HCT116 (cell line): ENCODE results near the gene TFB2M. TPM values are rescaled to one million over a fixed set of nuclear protein-coding genes. Genes with fewer than 3 reads are reported as not detected.

Experiments used
- ATAC-seq: fragments of 200-7000 bp; cut with Tn5 transposase; 2 replicates; pipeline ENCODE4 v1.9.1; 2020; ENCODE audit warnings: mild to moderate bottlenecking, moderate library complexity
- BruUV-seq: library from RNA; stranded (reverse); fragments of 400-500 nt; replicated peaks from 2 replicates; lab custom pipeline; 2021; lab: Mats Ljungman, UMichigan
- CTCF ChIA-PET: fragments of 300-600 bp; sonication (Branson Sonifier 250); formaldehyde crosslinking; loops from one replicate; lab custom pipeline; 2021; ENCODE audit warnings: antibody characterized with exemption; lab: Charles Lee
- POLR2A ChIA-PET: fragments of 300-600, 350-600 bp; sonication (Branson Sonifier 250); formaldehyde crosslinking; loops from one replicate; lab custom pipeline; 2021; ENCODE audit warnings: antibody characterized with exemption; lab: Charles Lee
- RAD21 ChIA-PET, 2 experiments: fragments of 300-600 bp; sonication (Branson Sonifier 250); formaldehyde crosslinking; loops; one replicate each; lab custom pipeline; 2023; ENCODE audit warnings: low total read pairs in 2 of 2; ENCODE audit not compliant: uncharacterized antibody in 2 of 2, unreplicated experiment in 2 of 2, low non-redundant PET in 1 of 2; lab: Charles Lee
- DNase-seq: peaks from one replicate; pipeline ENCODE4 v3.0.0-alpha.2; 2010; ENCODE audit warnings: low read depth, low spot score
- H2AFZ ChIP-seq: fragments of 200-600 bp; shearing (Covaris generic), sonication (generic); 2 replicates; pipeline ENCODE4 v1.6.1; 2017; ENCODE audit warnings: low read depth, mixed run types, mixed read lengths, antibody characterized with exemption, low read length; ENCODE audit not compliant: poor library complexity, severe bottlenecking
- H3K27ac ChIP-seq: 2 replicates; pipeline ENCODE4 v1.5.1; 2012; ENCODE audit warnings: low read depth, low read length
- H3K27me3 ChIP-seq: fragments of 200-600 bp; sonication (generic); 2 replicates; pipeline ENCODE4 v1.6.1; 2016; ENCODE audit warnings: mixed run types, low read length, mixed read lengths; ENCODE audit not compliant: insufficient read depth
- H3K36me3 ChIP-seq, 2 experiments: fragments of 200-500 bp in 1 of 2; fragments of 200-600 bp in 1 of 2; sonication (Bioruptor generic) in 1 of 2; sonication (generic) in 1 of 2; 2 replicates each; pipeline versions ENCODE4 v1.5.1 to v1.6.1; 2014 to 2016; ENCODE audit warnings: low read length in 2 of 2, inconsistent platforms in 1 of 2, mixed read lengths in 1 of 2, mixed run types in 1 of 2; ENCODE audit not compliant: insufficient read depth in 2 of 2, control insufficient read depth in 1 of 2
- H3K4me1 ChIP-seq, 2 experiments: fragments of 200-600 bp in 1 of 2; sonication (generic) in 1 of 2; 2 replicates each; pipeline versions ENCODE4 v1.5.1 to v1.6.1; 2012 to 2017; ENCODE audit warnings: low read length in 2 of 2, inconsistent platforms in 1 of 2, mild to moderate bottlenecking in 1 of 2, mixed read lengths in 1 of 2, mixed run types in 1 of 2, moderate library complexity in 1 of 2; ENCODE audit not compliant: insufficient read depth in 2 of 2, control insufficient read depth in 1 of 2
- H3K4me2 ChIP-seq: fragments of 200-600 bp; sonication (generic); 2 replicates; pipeline ENCODE4 v1.6.1; 2017; ENCODE audit warnings: mixed run types, low read length, mixed read lengths
- H3K4me3 ChIP-seq, 2 experiments: fragments of 200-600 bp in 1 of 2; sonication (generic) in 1 of 2; replicated peaks in 1 of 2; 2 replicates each; pipeline ENCODE4 v1.5.1; 2011 to 2016; ENCODE audit warnings: low read length in 2 of 2, control low read depth in 1 of 2, low read depth in 1 of 2, mild to moderate bottlenecking in 1 of 2, mixed read lengths in 1 of 2, mixed run types in 1 of 2
- H3K79me2 ChIP-seq: fragments of 200-600 bp; sonication (generic); 2 replicates; pipeline ENCODE4 v1.6.1; 2017; ENCODE audit warnings: mild to moderate bottlenecking, mixed run types, low read length, moderate library complexity, mixed read lengths; ENCODE audit not compliant: insufficient read depth
- H3K9ac ChIP-seq: fragments of 200-600 bp; sonication (generic); 2 replicates; pipeline ENCODE4 v1.6.1; 2016; ENCODE audit warnings: low read length, mixed read lengths
- H3K9me2 ChIP-seq: fragments of 200-600 bp; sonication (generic), shearing (Covaris generic); 2 replicates; pipeline ENCODE4 v1.6.1; 2017; ENCODE audit warnings: mixed run types, mild to moderate bottlenecking, moderate library complexity; ENCODE audit not compliant: insufficient read depth
- H3K9me3 ChIP-seq, 2 experiments: fragments of 200-500 bp in 1 of 2; fragments of 200-600 bp in 1 of 2; sonication (Bioruptor generic) in 1 of 2; sonication (generic) in 1 of 2; 2 replicates each; pipeline ENCODE4 v1.6.1; 2014 to 2017; ENCODE audit warnings: low read length in 2 of 2, mixed read lengths in 2 of 2, inconsistent platforms in 1 of 2, low read depth in 1 of 2, mild to moderate bottlenecking in 1 of 2, mixed run types in 1 of 2, moderate library complexity in 1 of 2; ENCODE audit not compliant: control insufficient read depth in 1 of 2, insufficient read depth in 1 of 2
- H4K20me1 ChIP-seq: fragments of 200-600 bp; sonication (generic), shearing (Covaris generic); 2 replicates; pipeline ENCODE4 v1.6.1; 2017; ENCODE audit warnings: mixed run types, mild to moderate bottlenecking, moderate library complexity; ENCODE audit not compliant: insufficient read depth
- CBX3 ChIP-seq: IDR thresholded peaks from 2 replicates; pipeline ENCODE4 v1.6.1; 2012; ENCODE audit warnings: low read depth
- CEBPB ChIP-seq: IDR thresholded peaks from 2 replicates; pipeline ENCODE4 v1.6.1; 2012; ENCODE audit warnings: low read depth
- EGR1 ChIP-seq: IDR thresholded peaks from 2 replicates; pipeline ENCODE4 v1.6.1; 2012; ENCODE audit warnings: low read depth
- EZH2 ChIP-seq: fragments of 200-600 bp; sonication (generic); IDR thresholded peaks from 2 replicates; pipeline ENCODE4 v1.6.1; 2017; ENCODE audit warnings: antibody characterized with exemption, mixed run types
- EZH2phosphoT487 ChIP-seq: fragments of 200-600 bp; IDR thresholded peaks from 2 replicates; pipeline ENCODE4 v1.6.1; 2018; ENCODE audit warnings: antibody characterized with exemption, borderline replicate concordance
- FOSL1 ChIP-seq: IDR thresholded peaks from 2 replicates; pipeline ENCODE4 v1.6.1; 2012; ENCODE audit warnings: low read depth
- POLR2A ChIP-seq: IDR thresholded peaks from 2 replicates; pipeline ENCODE4 v1.7.0; 2011; ENCODE audit warnings: borderline replicate concordance; ENCODE audit not compliant: insufficient read depth, insufficient read length; ENCODE audit errors: extremely low read depth
- SIN3A ChIP-seq: IDR thresholded peaks from 2 replicates; pipeline ENCODE4 v1.6.1; 2012; ENCODE audit warnings: low read depth
- ZFX ChIP-seq: fragments of 450-650 bp; IDR thresholded peaks from 2 replicates; pipeline ENCODE4 v1.6.1; 2017
- intact Hi-C: fragments of 100-400 bp; cut with micrococcal nuclease; formaldehyde crosslinking; loops from 2 replicates; pipeline ENCODE4 v1.10.0; 2022
- total RNA-seq: library from RNA; stranded (reverse); gene quantifications from one replicate; pipeline ENCODE4 v1.2.1, GENCODE V29; 2021; ENCODE audit not compliant: unreplicated experiment
- TF ChIP-seq, protein P1 (sequence below): IDR thresholded peaks from 2 replicates; pipeline ENCODE4 v1.6.1; 2012
- TF ChIP-seq, protein P2 (sequence below), 3 experiments: fragments of 200-600 bp in 1 of 3; sonication (generic) in 1 of 3; IDR thresholded peaks in 2 of 3; conservative IDR thresholded peaks in 1 of 3; 2 replicates each; pipeline ENCODE4 v1.5.1; 2012 to 2017; ENCODE audit warnings: low read depth in 2 of 3, low read length in 2 of 3, antibody characterized with exemption in 1 of 3, borderline replicate concordance in 1 of 3, control low read depth in 1 of 3, mild to moderate bottlenecking in 1 of 3, mixed read lengths in 1 of 3, mixed run types in 1 of 3, moderate library complexity in 1 of 3; ENCODE audit not compliant: insufficient read depth in 1 of 3
- TF ChIP-seq, protein P3 (sequence below): IDR thresholded peaks from 2 replicates; pipeline ENCODE4 v1.6.1; 2012
- TF ChIP-seq, protein P4 (sequence below): IDR thresholded peaks from 2 replicates; pipeline ENCODE4 v1.6.1; 2011; ENCODE audit warnings: mild to moderate bottlenecking, low read length, moderate library complexity; ENCODE audit not compliant: insufficient replicate concordance; ENCODE audit errors: extremely low read depth

TFB2M gene
- total RNA-seq, 1 experiment from 2014 or later = 24.4 TPM

DNA sequence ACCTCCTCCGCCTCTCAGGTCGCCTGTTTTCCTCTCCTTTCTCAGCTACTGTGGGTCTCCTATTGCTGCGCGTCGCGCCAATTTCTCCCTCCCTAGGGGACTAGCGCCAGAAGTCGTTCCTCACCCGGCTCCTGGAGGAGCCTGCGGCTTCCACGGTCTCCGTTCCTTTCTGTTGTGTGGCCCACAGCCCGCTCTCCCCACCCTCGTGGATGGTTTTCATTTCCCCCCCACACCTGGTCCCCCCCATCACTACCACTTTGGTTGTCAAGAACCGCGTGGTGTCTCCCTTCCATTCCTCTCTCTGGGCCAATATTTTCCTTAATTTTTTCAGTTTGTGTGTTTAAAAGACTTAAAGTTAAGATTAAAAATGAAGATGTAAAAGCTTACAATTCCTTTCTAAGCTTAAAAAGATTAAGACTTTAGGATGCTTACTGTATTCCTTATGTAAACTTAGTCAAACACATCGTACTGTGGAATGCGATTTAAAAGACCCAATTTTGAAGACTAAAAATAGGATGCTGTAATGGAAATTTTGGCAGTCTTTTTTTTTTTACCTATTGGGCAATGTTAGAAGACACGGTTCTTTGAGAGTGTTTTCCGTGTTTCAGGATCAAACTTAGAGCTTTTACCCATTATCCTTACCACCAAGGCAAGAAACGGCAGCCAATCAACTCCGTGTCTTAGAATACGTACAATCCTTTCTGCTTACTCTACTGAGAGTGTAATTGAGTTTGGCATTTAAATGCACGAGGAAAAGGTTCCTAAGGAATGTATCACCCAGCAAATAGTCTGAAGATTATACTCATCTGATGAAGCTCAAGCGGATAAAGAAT, 968 bp upstream of the TFB2M start:
- POLR2A ChIA-PET = no interaction called here
- Histone ChIP-seq H4K20me1 (no peaks in the 10 kb centered on the region), H3K79me2 (peaks cover 89% of the 10 kb centered on the region), H3K27me3 (no peaks in the 10 kb centered on the region), H2AFZ (peak overlapping the region; percentile 51), H3K4me1 (peaks cover 10 to 16% of the 10 kb centered on the region in 2 experiments), H3K9me2 (no peaks in the 10 kb centered on the region), H3K4me3 (peak overlapping the region; percentile 73 to 92), H3K36me3 (peaks cover 6 to 11% of the 10 kb centered on the region in 2 experiments; a peak in 3 of 4 replicates), H3K4me2 (peak overlapping the region; percentile 68)
- DNase-seq = no peak
- TSS peak; percentile 50 for BruUV-seq
- ATAC-seq = peak; percentile 19
- TF ChIP-seq ZFX (no peak), POLR2A (no peak), EGR1 (no peak), CBX3 (no peak)
- TF ChIP-seq, all 23 proteins: peak for 0
- intact Hi-C loops = loop anchor here (2.0 kb wide), 2 partner anchors 122 to 132 kb away; no protein-coding TSS in a partner anchor
- ChIA-PET RAD21 (no interaction called here), CTCF (no interaction called here)
- peak overlapping the region; percentile 82 for H3K27ac ChIP-seq
- H3K9ac ChIP-seq = peak overlapping the region; percentile 80
- H3K9me3 ChIP-seq = no peaks in the 10 kb centered on the region

DNA sequence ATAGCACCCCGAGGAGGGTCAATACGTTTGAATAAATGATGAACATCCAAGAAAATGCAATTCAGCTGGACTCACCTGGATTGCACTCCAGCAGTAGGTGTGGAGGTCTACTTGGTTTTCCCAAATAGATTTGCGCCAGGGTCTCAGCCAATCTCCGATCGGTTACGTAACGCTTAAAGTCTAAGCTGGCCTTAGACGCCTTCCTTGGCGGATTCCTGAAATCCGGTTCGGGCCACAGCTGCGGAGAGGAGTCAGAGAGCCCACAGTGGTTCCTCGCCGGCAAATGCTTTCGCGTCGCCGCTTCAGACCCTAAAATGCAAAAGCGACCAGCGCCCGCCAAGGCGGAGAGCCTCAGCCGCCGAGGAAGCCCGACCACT, 322 bp downstream of the TFB2M start:
- peak overlapping the region; percentile 80 for H3K9ac ChIP-seq
- peak overlapping the region; percentile 68 for H3K4me2 ChIP-seq
- H3K4me3 ChIP-seq = peak overlapping the region; percentile 73 to 92
- TF ChIP-seq EZH2 (no peak), EZH2phosphoT487 (no peak), SIN3A (no peak), CEBPB (no peak), FOSL1 (no peak)
- TF ChIP-seq, protein P1, sequence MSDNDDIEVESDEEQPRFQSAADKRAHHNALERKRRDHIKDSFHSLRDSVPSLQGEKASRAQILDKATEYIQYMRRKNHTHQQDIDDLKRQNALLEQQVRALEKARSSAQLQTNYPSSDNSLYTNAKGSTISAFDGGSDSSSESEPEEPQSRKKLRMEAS = no peak
- TF ChIP-seq, protein P2, sequence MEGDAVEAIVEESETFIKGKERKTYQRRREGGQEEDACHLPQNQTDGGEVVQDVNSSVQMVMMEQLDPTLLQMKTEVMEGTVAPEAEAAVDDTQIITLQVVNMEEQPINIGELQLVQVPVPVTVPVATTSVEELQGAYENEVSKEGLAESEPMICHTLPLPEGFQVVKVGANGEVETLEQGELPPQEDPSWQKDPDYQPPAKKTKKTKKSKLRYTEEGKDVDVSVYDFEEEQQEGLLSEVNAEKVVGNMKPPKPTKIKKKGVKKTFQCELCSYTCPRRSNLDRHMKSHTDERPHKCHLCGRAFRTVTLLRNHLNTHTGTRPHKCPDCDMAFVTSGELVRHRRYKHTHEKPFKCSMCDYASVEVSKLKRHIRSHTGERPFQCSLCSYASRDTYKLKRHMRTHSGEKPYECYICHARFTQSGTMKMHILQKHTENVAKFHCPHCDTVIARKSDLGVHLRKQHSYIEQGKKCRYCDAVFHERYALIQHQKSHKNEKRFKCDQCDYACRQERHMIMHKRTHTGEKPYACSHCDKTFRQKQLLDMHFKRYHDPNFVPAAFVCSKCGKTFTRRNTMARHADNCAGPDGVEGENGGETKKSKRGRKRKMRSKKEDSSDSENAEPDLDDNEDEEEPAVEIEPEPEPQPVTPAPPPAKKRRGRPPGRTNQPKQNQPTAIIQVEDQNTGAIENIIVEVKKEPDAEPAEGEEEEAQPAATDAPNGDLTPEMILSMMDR (IDR thresholded peaks at IDR 0.05 in 2 of 3, conservative IDR thresholded peaks at IDR 0.05 in 1 of 3; ENCODE audit: borderline replicate concordance in 1 of 3, insufficient read depth in 1 of 3, low read depth in 2 of 3, low read length in 2 of 3) = no peak
- TF ChIP-seq, protein P3, sequence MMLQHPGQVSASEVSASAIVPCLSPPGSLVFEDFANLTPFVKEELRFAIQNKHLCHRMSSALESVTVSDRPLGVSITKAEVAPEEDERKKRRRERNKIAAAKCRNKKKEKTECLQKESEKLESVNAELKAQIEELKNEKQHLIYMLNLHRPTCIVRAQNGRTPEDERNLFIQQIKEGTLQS = no peak
- TF ChIP-seq, protein P4, sequence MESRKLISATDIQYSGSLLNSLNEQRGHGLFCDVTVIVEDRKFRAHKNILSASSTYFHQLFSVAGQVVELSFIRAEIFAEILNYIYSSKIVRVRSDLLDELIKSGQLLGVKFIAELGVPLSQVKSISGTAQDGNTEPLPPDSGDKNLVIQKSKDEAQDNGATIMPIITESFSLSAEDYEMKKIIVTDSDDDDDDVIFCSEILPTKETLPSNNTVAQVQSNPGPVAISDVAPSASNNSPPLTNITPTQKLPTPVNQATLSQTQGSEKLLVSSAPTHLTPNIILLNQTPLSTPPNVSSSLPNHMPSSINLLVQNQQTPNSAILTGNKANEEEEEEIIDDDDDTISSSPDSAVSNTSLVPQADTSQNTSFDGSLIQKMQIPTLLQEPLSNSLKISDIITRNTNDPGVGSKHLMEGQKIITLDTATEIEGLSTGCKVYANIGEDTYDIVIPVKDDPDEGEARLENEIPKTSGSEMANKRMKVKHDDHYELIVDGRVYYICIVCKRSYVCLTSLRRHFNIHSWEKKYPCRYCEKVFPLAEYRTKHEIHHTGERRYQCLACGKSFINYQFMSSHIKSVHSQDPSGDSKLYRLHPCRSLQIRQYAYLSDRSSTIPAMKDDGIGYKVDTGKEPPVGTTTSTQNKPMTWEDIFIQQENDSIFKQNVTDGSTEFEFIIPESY = no peak
- peaks cover 6 to 11% of the 10 kb centered on the region in 2 experiments; a peak in 3 of 4 replicates for H3K36me3 ChIP-seq
- H3K27me3 ChIP-seq = no peaks in the 10 kb centered on the region
- RAD21 ChIA-PET = no interaction called here
- H3K9me3 ChIP-seq = no peaks in the 10 kb centered on the region
- peaks cover 10 to 16% of the 10 kb centered on the region in 2 experiments for H3K4me1 ChIP-seq
- CTCF ChIA-PET = no interaction called here
- BruUV-seq = no TSS peak
- no peaks in the 10 kb centered on the region for H3K9me2 ChIP-seq
- H4K20me1 ChIP-seq = no peaks in the 10 kb centered on the region
- intact Hi-C loops = loop anchor here (2.0 kb wide), 2 partner anchors 123 to 133 kb away; no protein-coding TSS in a partner anchor
- peak overlapping the region; percentile 62 for H3K27ac ChIP-seq
- DNase-seq (no peak), ATAC-seq (peak; percentile 4)
- POLR2A ChIA-PET = interaction anchor here (0.6 kb wide), 1 partner anchor 38 kb away, joined by 3 read pairs; no protein-coding TSS in a partner anchor
- peaks cover 87% of the 10 kb centered on the region for H3K79me2 ChIP-seq
- no peak overlapping the region for H2AFZ ChIP-seq
